ENCODE results near the gene ARFGAP1.
"Not testable (repeated sequence)": the region's sequence is repeated elsewhere in the genome, so short reads cannot be mapped to it uniquely, and the experiment has no call there.

ARFGAP1 gene

GRCh38 chr20:63292904-63293303 is 20.3 kb downstream of the ARFGAP1 start, which contains the start of gene COL20A1:
Gene COL20A1 (plus strand): TSS chr20:63293186. CDS start chr20:63295108, 1,922 bp downstream.
- no peak for DNase-seq (ENCODE audit: low spot score)

DNA sequence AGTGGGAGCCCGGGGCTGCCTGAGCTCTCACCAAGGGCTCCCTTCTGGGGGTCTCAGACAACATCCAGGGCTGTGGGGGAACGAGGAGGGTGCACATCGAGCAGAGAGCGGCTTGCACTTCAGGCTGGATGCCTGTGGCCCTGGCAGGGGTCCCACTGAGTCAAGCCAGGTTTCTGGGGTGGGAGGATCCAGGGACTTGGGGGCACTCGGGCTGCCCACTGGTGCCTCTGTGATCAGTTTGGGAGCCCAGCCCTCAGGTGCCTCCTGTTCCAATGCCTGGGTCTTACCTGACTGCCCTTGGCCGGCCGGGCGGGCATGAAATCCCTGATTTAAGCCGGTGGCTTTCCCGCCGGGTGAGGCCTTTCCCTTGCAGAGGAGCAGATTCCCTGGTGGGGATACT is 20.8 kb downstream of the ARFGAP1 start:
- DNase-seq (ENCODE audit: low spot score), result no peak

GRCh38 chr20:63293871-63294535 is 21.4 kb downstream of the ARFGAP1 start:
- DNase-seq (ENCODE audit: low spot score), result no peak

DNA sequence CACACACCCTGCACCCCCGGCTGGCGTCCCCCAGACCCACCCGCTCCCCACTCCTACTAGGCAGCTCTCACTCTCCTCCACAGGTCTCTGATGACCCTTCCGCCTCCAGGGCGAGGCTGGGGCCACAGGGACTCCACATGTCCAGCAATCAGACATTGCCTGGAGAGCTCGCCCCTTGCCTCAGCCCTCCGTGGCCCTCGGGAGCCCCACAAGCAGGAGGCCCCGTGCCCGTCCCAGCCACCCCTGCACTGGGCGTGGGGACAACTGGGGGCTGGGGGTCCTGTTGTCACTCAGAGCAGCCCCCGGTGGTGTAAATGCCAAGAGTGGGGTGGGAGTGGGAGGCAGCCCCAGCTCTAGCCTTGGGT is 21.9 kb downstream of the ARFGAP1 start:
- no peak for DNase-seq (ENCODE audit: low spot score)

DNA sequence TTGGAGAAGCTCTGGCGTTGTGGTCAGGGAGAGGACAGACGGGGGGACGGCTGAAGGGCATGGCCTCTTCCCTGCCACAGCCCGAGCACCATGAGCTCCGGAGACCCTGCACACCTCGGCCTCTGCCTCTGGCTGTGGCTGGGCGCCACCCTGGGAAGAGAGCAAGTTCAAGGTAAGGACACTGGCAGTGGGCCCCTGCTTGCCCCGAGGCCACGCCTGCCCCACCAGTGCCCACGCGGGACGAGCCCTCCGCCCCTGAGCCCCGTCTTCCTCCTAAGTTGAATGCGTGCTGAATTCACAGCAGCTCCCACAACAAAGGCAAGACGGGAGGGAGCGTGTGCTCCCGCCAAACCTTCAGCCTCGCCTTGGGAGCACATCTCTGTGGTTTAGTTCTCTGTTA is 22.4 kb downstream of the ARFGAP1 start:
- no peak for DNase-seq (ENCODE audit: low spot score)

DNA sequence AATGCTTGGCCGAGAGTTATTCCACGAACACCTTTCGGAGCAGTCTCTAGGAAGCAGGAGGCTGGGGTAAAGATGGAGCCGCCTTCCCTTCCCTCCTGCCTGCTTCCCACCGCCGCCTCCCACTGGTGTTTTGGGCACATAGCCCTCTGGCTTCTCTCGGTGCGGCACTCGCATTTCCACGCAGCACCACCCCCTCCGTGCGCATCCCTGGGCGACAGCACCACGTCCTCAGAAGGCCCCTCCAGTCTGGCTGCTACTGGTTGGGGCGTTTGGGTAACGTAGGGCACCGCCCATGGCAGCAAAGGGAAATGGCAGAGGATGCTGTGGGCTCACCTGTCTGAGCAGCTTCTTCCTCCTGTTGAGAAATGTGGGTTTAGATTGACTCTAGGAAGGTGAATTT is 22.8 kb downstream of the ARFGAP1 start:
- DNase-seq (ENCODE audit: low spot score), result no peak

GRCh38 chr20:63295846-63296245 is 23.2 kb downstream of the ARFGAP1 start:
- DNase-seq (ENCODE audit: low spot score), result no peak

GRCh38 chr20:63296531-63297299 is 24.1 kb downstream of the ARFGAP1 start:
- DNase-seq (ENCODE audit: low spot score), result no peak

DNA sequence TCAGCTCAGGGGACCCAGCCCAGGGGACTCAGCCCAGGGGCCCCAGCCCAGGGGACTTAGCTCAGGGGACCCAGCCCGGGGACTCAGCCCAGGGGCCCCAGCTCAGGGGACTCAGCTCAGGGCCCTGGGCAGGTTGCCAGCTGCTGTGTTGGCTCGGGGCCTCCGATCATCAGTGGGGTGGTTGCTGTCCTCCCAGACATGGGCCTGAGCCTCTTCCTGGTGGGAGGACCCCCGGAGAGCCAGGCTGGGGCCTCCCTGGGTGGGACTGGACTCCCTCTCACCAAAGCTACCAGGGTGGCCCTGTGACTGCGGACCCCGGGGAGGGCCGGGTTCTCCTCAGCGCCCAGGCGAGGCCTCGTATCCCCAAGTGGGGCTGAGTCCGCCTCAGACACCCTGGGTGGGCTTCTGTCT is 24.8 kb downstream of the ARFGAP1 start:
- DNase-seq (ENCODE audit: low spot score), result no peak

DNA sequence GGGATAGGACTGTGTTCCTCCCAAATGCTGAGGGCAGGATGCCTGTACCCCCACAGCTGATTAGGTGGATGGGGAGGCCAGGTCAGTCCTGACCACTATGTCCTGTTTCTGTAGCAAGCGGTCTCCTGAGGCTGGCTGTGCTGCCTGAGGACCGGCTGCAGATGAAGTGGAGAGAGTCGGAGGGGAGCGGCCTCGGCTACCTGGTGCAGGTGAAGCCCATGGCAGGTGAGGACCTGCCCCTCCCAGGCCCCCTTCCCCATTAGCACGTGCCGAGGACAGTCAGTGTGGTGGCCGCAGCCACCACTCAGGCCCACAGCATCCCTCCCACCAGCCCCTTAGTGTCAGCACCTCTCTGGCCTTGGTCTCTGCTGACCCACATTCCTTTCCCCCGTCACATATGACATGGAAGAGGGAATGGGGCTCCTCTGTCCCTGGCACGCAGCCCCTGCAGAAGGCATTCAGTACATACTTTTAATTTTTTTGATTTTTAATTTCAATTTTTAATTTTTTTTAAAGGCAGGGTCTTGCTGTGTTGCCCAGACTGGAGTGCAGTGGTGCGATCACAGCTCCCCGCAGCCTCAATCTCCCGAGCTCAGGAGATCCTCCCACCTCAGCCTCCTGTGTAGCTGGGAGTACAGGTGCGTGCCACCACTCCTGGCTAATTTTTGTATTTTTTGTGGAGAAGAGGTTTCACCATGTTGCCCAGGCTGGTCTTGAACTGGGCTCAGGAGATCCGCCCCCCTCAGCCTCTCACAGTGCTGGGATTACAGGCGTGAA is 25.4 kb downstream of the ARFGAP1 start:
- no peak for DNase-seq (ENCODE audit: low spot score)

DNA sequence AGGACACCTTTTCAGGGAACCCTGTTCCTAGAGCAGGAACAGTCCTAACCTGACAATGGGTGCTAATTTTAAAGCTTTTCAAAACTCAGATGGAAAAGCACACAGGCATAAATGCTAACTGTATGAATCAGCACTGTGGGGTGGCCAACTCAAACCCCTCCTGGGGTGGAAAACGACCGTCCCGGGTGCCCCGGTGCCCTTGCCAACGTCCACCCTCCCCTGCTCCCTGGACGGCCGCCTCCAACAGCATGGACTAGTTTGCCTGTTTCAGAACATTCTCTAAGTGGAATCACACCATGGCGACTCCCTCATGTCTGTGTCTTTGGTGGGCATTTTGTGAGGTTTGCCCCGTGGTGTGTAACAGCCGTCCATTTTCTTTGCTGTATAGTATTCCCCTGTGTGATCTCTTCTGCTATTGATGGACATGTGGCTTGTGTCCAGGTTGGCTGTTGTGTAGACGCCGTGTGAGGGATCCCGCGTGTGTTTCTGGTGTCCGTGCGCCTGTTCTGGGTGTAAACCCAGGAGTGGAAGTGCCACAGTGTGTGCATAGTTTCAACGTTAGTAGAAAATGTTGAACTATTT is 26.2 kb downstream of the ARFGAP1 start:
- DNase-seq (ENCODE audit: low spot score), result no peak

GRCh38 chr20:63301671-63302070 is 29.1 kb downstream of the ARFGAP1 start:
- DNase-seq (ENCODE audit: low spot score), result no peak

- DNase-seq (ENCODE audit: low spot score), result no peak
Measured at GRCh38 chr20:63303095-63303666, 30.6 kb downstream of the ARFGAP1 start.

- DNase-seq (ENCODE audit: low spot score), result no peak
Measured at GRCh38 chr20:63305393-63305792, 32.8 kb downstream of the ARFGAP1 start.

DNA sequence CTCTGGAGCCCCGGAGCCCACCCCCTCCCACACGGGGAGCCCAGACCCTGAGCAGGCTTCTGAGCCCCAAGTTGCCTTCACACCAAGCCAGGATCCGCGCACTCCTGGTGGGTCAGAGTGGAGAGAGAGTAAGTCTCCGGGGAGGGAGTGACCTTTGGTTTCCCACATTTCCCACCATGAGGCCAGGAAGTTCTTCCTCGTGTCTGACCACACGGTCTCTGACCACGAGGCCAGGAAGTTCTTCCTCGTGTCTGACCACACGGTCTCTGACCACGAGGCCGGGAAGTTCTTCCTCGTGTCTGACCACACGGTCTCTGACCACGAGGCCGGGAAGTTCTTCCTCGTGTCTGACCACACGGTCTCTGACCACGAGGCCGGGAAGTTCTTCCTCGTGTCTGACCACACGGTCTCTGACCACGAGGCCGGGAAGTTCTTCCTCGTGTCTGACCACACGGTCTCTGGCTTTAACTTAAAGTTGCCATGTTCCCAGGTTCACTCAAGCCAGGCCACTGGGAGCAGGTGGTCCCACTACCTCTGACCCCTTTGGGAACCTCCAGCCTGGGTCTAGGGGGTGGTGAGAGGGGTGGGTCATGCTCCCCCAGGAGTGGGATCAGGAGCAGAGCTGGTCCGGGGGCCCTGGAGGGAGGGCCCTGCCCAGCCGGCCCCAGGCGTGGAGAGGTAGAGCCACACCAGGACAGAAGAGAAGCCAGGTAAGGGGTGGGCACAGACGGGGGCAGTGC is 33.5 kb downstream of the ARFGAP1 start:
- DNase-seq (ENCODE audit: low spot score), result not testable (repeated sequence)

- no peak for DNase-seq (ENCODE audit: low spot score)
Measured at GRCh38 chr20:63306673-63307537, 34.3 kb downstream of the ARFGAP1 start.

- DNase-seq (ENCODE audit: low spot score), result no peak
Measured at GRCh38 chr20:63307538-63308217, 35.1 kb downstream of the ARFGAP1 start.

DNA sequence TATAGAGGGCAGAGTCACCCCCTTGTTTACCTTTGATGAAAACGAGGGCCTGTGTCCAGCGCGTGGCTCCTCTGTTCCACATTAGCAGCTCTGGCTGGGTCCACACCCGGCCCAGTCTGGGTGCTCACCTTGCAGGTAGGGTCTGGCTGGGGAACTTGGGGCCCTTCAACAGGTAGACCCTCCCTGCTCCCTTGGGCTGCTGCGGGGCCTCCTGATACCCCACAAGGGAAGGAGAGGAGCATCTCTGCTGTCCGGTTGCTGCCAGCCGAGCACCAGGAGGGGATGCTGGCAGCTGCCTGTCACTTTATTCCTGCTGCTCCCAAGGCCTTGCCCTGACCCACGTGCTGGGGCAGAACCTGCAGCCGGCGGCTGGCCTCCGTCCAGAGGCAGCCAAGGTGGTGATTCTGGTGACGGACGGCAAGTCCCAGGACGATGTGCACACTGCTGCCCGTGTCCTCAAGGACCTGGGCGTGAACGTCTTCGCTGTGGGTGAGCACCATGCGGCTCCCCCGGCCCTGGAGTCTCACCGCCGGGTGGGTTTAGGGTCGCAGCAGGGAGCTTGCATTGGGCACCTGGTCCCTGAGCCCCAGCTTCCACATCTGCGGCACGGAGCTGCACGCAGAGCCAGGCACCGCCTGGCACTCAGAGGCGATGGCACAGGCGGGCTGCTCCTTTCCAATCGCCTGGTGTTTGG is 35.8 kb downstream of the ARFGAP1 start:
- DNase-seq (ENCODE audit: low spot score), result no peak

Data from D341Med (cell line).